Measurements from ENCODE around the gene EPN1.

Gene EPN1

GRCh38 chr19:55671054-55671378 is 4.0 kb upstream of the EPN1 start:
- TF ChIP-seq RAD21 (IDR thresholded peaks at IDR 0.05; ENCODE audit: low read depth) (peak; percentile 1; the same call in 1 of the 2 replicates), TEAD4 (IDR thresholded peaks at IDR 0.05) (no peak), ZBTB7A (IDR thresholded peaks at IDR 0.05; ENCODE audit: low read depth) (no peak), EP300 (IDR thresholded peaks at IDR 0.05; ENCODE audit: borderline replicate concordance) (no peak), EGR1 (IDR thresholded peaks at IDR 0.05) (no peak)

GRCh38 chr19:55672418-55672817 is 2.6 kb upstream of the EPN1 start:
- TF ChIP-seq, protein P1, sequence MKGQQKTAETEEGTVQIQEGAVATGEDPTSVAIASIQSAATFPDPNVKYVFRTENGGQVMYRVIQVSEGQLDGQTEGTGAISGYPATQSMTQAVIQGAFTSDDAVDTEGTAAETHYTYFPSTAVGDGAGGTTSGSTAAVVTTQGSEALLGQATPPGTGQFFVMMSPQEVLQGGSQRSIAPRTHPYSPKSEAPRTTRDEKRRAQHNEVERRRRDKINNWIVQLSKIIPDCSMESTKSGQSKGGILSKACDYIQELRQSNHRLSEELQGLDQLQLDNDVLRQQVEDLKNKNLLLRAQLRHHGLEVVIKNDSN (IDR thresholded peaks at IDR 0.05): no peak
- TF ChIP-seq TEAD4 (IDR thresholded peaks at IDR 0.05): no peak
- no peak for TF ChIP-seq CREB1 (IDR thresholded peaks at IDR 0.05; ENCODE audit: low read depth)
- TF ChIP-seq EP300 (IDR thresholded peaks at IDR 0.05; ENCODE audit: borderline replicate concordance): no peak
- TF ChIP-seq REST (IDR thresholded peaks at IDR 0.05; ENCODE audit: low read depth): no peak

- TF ChIP-seq CEBPB (IDR thresholded peaks at IDR 0.05) (no peak), NFIC (IDR thresholded peaks at IDR 0.05) (no peak), TCF12 (IDR thresholded peaks at IDR 0.05; ENCODE audit: low read depth) (no peak), TEAD4 (IDR thresholded peaks at IDR 0.05) (no peak), TAF1 (IDR thresholded peaks at IDR 0.05; ENCODE audit: low read depth) (no peak)
- TF ChIP-seq, protein P1 (IDR thresholded peaks at IDR 0.05): no peak
Measured at GRCh38 chr19:55673465-55673864, 1.6 kb upstream of the EPN1 start.

DNA sequence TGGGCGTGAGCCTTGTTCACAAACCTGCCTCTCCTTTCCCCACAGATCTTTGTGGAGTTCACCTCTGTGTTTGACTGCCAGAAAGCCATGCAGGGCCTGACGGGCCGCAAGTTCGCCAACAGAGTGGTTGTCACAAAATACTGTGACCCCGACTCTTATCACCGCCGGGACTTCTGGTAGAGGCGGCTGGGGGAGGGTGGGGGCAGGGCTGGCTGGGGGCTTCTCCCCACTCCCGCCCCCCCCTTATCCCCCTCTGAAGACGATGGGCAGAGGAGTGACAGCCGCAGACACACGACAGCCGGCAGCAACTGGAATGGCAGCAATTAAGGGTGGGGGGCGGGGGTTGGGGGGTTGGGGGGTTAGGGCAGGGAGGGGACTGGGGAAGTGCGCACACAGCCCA is 1.1 kb upstream of the EPN1 start:
- TF ChIP-seq RAD21 (IDR thresholded peaks at IDR 0.05; ENCODE audit: low read depth): no peak
- no peak for TF ChIP-seq TAF1 (IDR thresholded peaks at IDR 0.05; ENCODE audit: low read depth)
- no peak for TF ChIP-seq YY1 (IDR thresholded peaks at IDR 0.05; ENCODE audit: low read depth)

DNA sequence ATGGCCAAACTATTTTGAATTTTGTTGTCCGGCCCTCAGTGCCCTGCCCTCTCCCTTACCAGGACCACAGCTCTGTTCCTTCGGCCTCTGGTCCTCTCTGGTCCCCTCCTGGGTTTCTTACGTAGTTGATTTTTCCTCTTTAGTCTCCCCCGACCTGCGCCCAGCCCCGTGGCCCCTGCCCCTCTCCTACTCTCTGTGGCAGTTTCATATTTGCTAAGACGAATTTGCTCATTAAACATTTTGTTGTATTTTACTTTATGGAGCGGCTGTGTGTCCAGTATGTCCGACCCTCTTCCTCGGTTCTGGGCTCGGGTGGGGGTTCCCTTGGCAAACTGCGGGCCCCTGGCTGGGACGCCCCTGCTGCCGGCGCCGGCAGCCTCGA is 576 bp upstream of the EPN1 start:
- TF ChIP-seq NFIC (IDR thresholded peaks at IDR 0.05) (no peak), FOXM1 (IDR thresholded peaks at IDR 0.05; ENCODE audit: borderline replicate concordance, low read depth) (no peak), YY1 (IDR thresholded peaks at IDR 0.05; ENCODE audit: low read depth) (no peak), TEAD4 (IDR thresholded peaks at IDR 0.05) (no peak), TCF12 (IDR thresholded peaks at IDR 0.05; ENCODE audit: low read depth) (no peak), TAF1 (IDR thresholded peaks at IDR 0.05; ENCODE audit: low read depth) (no peak), REST (IDR thresholded peaks at IDR 0.05; ENCODE audit: low read depth) (no peak), CREB1 (IDR thresholded peaks at IDR 0.05; ENCODE audit: low read depth) (no peak), ZBTB7A (IDR thresholded peaks at IDR 0.05; ENCODE audit: low read depth) (no peak), EGR1 (IDR thresholded peaks at IDR 0.05) (no peak), EP300 (IDR thresholded peaks at IDR 0.05; ENCODE audit: borderline replicate concordance) (no peak), RAD21 (IDR thresholded peaks at IDR 0.05; ENCODE audit: low read depth) (no peak), CEBPB (IDR thresholded peaks at IDR 0.05) (no peak)
- TF ChIP-seq, protein P1 (IDR thresholded peaks at IDR 0.05): no peak
- TF ChIP-seq, protein P2, sequence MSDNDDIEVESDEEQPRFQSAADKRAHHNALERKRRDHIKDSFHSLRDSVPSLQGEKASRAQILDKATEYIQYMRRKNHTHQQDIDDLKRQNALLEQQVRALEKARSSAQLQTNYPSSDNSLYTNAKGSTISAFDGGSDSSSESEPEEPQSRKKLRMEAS (IDR thresholded peaks at IDR 0.05): no peak

GRCh38 chr19:55675661-55676354 is 782 bp downstream of the EPN1 start:
- TF ChIP-seq TCF12 (IDR thresholded peaks at IDR 0.05; ENCODE audit: low read depth) (no peak), TAF1 (IDR thresholded peaks at IDR 0.05; ENCODE audit: low read depth) (no peak), CREB1 (IDR thresholded peaks at IDR 0.05; ENCODE audit: low read depth) (no peak), RAD21 (IDR thresholded peaks at IDR 0.05; ENCODE audit: low read depth) (no peak), NFIC (IDR thresholded peaks at IDR 0.05) (no peak), EP300 (IDR thresholded peaks at IDR 0.05; ENCODE audit: borderline replicate concordance) (no peak), ZBTB7A (IDR thresholded peaks at IDR 0.05; ENCODE audit: low read depth) (no peak), REST (IDR thresholded peaks at IDR 0.05; ENCODE audit: low read depth) (no peak), EGR1 (IDR thresholded peaks at IDR 0.05) (no peak), CEBPB (IDR thresholded peaks at IDR 0.05) (no peak), FOXM1 (IDR thresholded peaks at IDR 0.05; ENCODE audit: borderline replicate concordance, low read depth) (no peak), YY1 (IDR thresholded peaks at IDR 0.05; ENCODE audit: low read depth) (no peak), TEAD4 (IDR thresholded peaks at IDR 0.05) (no peak)
- TF ChIP-seq, protein P2 (IDR thresholded peaks at IDR 0.05): no peak
- TF ChIP-seq, protein P1 (IDR thresholded peaks at IDR 0.05): no peak

All from Ishikawa (cell line).